Liver (tissue), 3 donors: ENCODE results near the gene CXXC4.

ENCODE experiments used
- CTCF ChIP-seq: fragments of 150-350 bp; IDR thresholded peaks from 2 replicates; pipeline ENCODE4 v1.5.1; 2017; ENCODE audit warnings: improper control_type of control experiment, low read depth, low read length; ENCODE audit not compliant: missing input control
- EGR1 ChIP-seq, 2 donors: IDR thresholded peaks; 2 replicates each; pipeline ENCODE4 v1.6.1; 2016 to 2018; ENCODE audit warnings: antibody characterized with exemption in 2 of 2, low read depth in 2 of 2
- JUND ChIP-seq, 2 donors: IDR thresholded peaks; 2 replicates each; pipeline ENCODE4 v1.6.1; 2016; ENCODE audit warnings: antibody characterized with exemption in 2 of 2
- MAX ChIP-seq: IDR thresholded peaks from 2 replicates; pipeline ENCODE4 v1.6.1; 2016; ENCODE audit warnings: antibody characterized with exemption
- NR2F2 ChIP-seq: IDR thresholded peaks from 2 replicates; pipeline ENCODE4 v1.6.1; 2016; ENCODE audit warnings: antibody characterized with exemption
- REST ChIP-seq: IDR thresholded peaks from 2 replicates; pipeline ENCODE4 v1.6.1; 2016; ENCODE audit warnings: antibody characterized with exemption, mild to moderate bottlenecking
- SP1 ChIP-seq: IDR thresholded peaks from 2 replicates; pipeline ENCODE4 v1.6.1; 2018; ENCODE audit warnings: antibody characterized with exemption, mild to moderate bottlenecking
- donor health status: healthy.
- donor health status: healthy.

GRCh38 chr4:104436542-104436941, 58.2 kb downstream of the CXXC4 start:
- TF ChIP-seq CTCF: no peak
- no peak for TF ChIP-seq REST
- no peak for TF ChIP-seq EGR1 (IDR thresholded peaks at IDR 0.05; ENCODE audit: low read depth in 2 of 2)
- no peak for TF ChIP-seq SP1
- TF ChIP-seq JUND (IDR thresholded peaks at IDR 0.05): no peak
- no peak for TF ChIP-seq NR2F2
- no peak for TF ChIP-seq MAX
